Small intestine (tissue), 7 donors: ENCODE measurements around the gene APLN. TPM values are rescaled to one million over a fixed set of nuclear protein-coding genes. Genes with fewer than 3 reads are reported as not detected.

Source experiments
- DNase-seq, 2 donors: peaks; one replicate each; pipeline versions ENCODE4 v3.0.0 to v3.0.0-alpha.2; 2013
- FAIRE-seq: peaks from 2 replicates; lab custom pipeline; 2012; peaks lifted over from hg19 to GRCh38; lab: Jason Lieb, UNC
- H3K27ac ChIP-seq, 3 donors: one replicate each; pipeline ENCODE4 v1.5.1; 2013; ENCODE audit warnings: low read length in 2 of 3, mild to moderate bottlenecking in 2 of 3, control low read depth in 1 of 3, inconsistent platforms in 1 of 3, low read depth in 1 of 3, moderate library complexity in 1 of 3
- H3K27me3 ChIP-seq, 3 donors: one replicate each; pipeline ENCODE4 v1.6.1; 2013; ENCODE audit warnings: low read length in 3 of 3, inconsistent platforms in 1 of 3; ENCODE audit not compliant: control insufficient read depth in 3 of 3, insufficient read depth in 3 of 3
- H3K36me3 ChIP-seq, 3 donors: one replicate each; pipeline ENCODE4 v1.6.1; 2013; ENCODE audit warnings: low read length in 3 of 3, inconsistent platforms in 1 of 3, low read depth in 1 of 3, mild to moderate bottlenecking in 1 of 3, moderate library complexity in 1 of 3; ENCODE audit not compliant: control insufficient read depth in 3 of 3, insufficient read depth in 2 of 3
- H3K4me1 ChIP-seq, 3 donors: one replicate each; pipeline ENCODE4 v1.6.1; 2013; ENCODE audit warnings: low read length in 2 of 3, inconsistent platforms in 1 of 3, low read depth in 1 of 3, mild to moderate bottlenecking in 1 of 3, moderate library complexity in 1 of 3; ENCODE audit not compliant: control insufficient read depth in 3 of 3, insufficient read depth in 2 of 3
- H3K4me3 ChIP-seq, 3 donors: one replicate each; pipeline ENCODE4 v1.5.1; 2013; ENCODE audit warnings: low read length in 3 of 3, control low read depth in 1 of 3, inconsistent platforms in 1 of 3, low read depth in 1 of 3, mild to moderate bottlenecking in 1 of 3, moderate library complexity in 1 of 3
- H3K9me3 ChIP-seq, 2 donors: one replicate each; pipeline ENCODE4 v1.6.1; 2013; ENCODE audit warnings: low read depth in 1 of 2, low read length in 1 of 2; ENCODE audit not compliant: control insufficient read depth in 2 of 2, insufficient read depth in 1 of 2
- WGBS, 3 donors: extraction: QIAGEN DNeasy Blood & Tissue Kit; methylation state at CpG; one replicate each; pipeline ENCODE4 v1.1.7; 2013; 5-methylcytosine and 5-hydroxymethylcytosine counted together
- polyA plus RNA-seq, 4 donors: library from polyadenylated mRNA; stranded (reverse) in 3 of 4; unstranded in 1 of 4; fragments of 200-250 nt in 3 of 4; fragments of 120-200 nt in 1 of 4; gene quantifications; one replicate each; pipeline versions ENCODE4 v1.2.1 to v1.2.3, GENCODE V29; 2013
- donor health status: healthy with polysubstance abuse.
- donor health status: control.
- donor health status: control.
- donor health status: Bipolar disorder and iron deficiency.
- donor health status: healthy.

APLN gene
- polyA plus RNA-seq, 4 donors: 0.27 to 1.5 (median 1.2) TPM; not detected in 1

GRCh38 chrX:129609395-129609794 lies 45.4 kb downstream of the APLN start:
- Histone ChIP-seq H3K9me3 (no peaks in the 10 kb centered on the region), H3K4me1 (peaks cover 0 to 18% (median 0%) of the 10 kb centered on the region in 3 donors), H3K36me3 (no peaks in the 10 kb centered on the region), H3K27ac (peak overlapping the region in 1 of 3 donors; percentile 59), H3K4me3 (no peak overlapping the region), H3K27me3 (no peaks in the 10 kb centered on the region)
- FAIRE-seq: no peak
- WGBS, 3 donors: 76 to 92% (median 88%) methylated on average over 1 of the region's 1 CpG
- DNase-seq: peak in 1 of 2 donors; percentile 44

- no peaks in the 10 kb centered on the region for H3K27me3 ChIP-seq
- no peak overlapping the region for H3K4me3 ChIP-seq
- peak overlapping the region in 1 of 3 donors; percentile 59 for H3K27ac ChIP-seq
- no peaks in the 10 kb centered on the region for H3K36me3 ChIP-seq
- H3K4me1 ChIP-seq: peaks cover 0 to 21% (median 0%) of the 10 kb centered on the region in 3 donors
- DNase-seq: peak; percentile 17 to 36
- WGBS, 3 donors: 45 to 76% (median 65%) methylated on average over 3 of the region's 3 CpGs
- no peak for FAIRE-seq
- no peaks in the 10 kb centered on the region for H3K9me3 ChIP-seq
Measured at GRCh38 chrX:129608496-129608895, 46.3 kb downstream of the APLN start.

GRCh38 chrX:129606918-129607317 lies 47.8 kb downstream of the APLN start:
- Histone ChIP-seq H3K4me3 (no peak overlapping the region), H3K27ac (no peak overlapping the region), H3K9me3 (no peaks in the 10 kb centered on the region), H3K36me3 (no peaks in the 10 kb centered on the region), H3K4me1 (peaks cover 0 to 21% (median 0%) of the 10 kb centered on the region in 3 donors), H3K27me3 (no peaks in the 10 kb centered on the region)
- peak; percentile 19 for FAIRE-seq
- WGBS, 3 donors: 0 to 9% (median 4%) methylated on average over 5 of the region's 5 CpGs
- DNase-seq: peak; percentile 64 to 69

- WGBS, 3 donors: 33 to 39% (median 37%) methylated on average over 11 of the region's 11 CpGs
- H3K4me3 ChIP-seq: no peak overlapping the region
- DNase-seq (peak; percentile 19 to 25), FAIRE-seq (no peak)
- no peaks in the 10 kb centered on the region for H3K27me3 ChIP-seq
- H3K4me1 ChIP-seq: peaks cover 0 to 7% (median 0%) of the 10 kb centered on the region in 3 donors
- H3K27ac ChIP-seq: no peak overlapping the region
- peaks cover 0 to 9% (median 0%) of the 10 kb centered on the region in 3 donors for H3K36me3 ChIP-seq
- H3K9me3 ChIP-seq: no peaks in the 10 kb centered on the region
Measured at GRCh38 chrX:129600981-129601424, 53.8 kb downstream of the APLN start.

GRCh38 chrX:129599996-129600395 lies 54.8 kb downstream of the APLN start:
- WGBS, 3 donors: 66 to 88% (median 87%) methylated on average over 5 of the region's 5 CpGs
- Histone ChIP-seq H3K4me1 (peaks cover 0 to 7% (median 0%) of the 10 kb centered on the region in 3 donors), H3K36me3 (peaks cover 0 to 18% (median 0%) of the 10 kb centered on the region in 3 donors), H3K27ac (no peak overlapping the region), H3K27me3 (no peaks in the 10 kb centered on the region), H3K4me3 (no peak overlapping the region), H3K9me3 (no peaks in the 10 kb centered on the region)
- DNase-seq: no peak
- no peak for FAIRE-seq

- no peak overlapping the region for H3K27ac ChIP-seq
- FAIRE-seq (no peak), DNase-seq (no peak)
- H3K4me1 ChIP-seq: peaks cover 0 to 4% (median 0%) of the 10 kb centered on the region in 3 donors
- no peak overlapping the region for H3K4me3 ChIP-seq
- WGBS, 3 donors: 67 to 85% (median 75%) methylated on average over 5 of the region's 5 CpGs
- H3K27me3 ChIP-seq: no peaks in the 10 kb centered on the region
- no peaks in the 10 kb centered on the region for H3K9me3 ChIP-seq
- H3K36me3 ChIP-seq: peaks cover 0 to 21% (median 0%) of the 10 kb centered on the region in 3 donors
Measured at GRCh38 chrX:129599499-129599898, 55.3 kb downstream of the APLN start.

- Histone ChIP-seq H3K36me3 (peaks cover 0 to 27% (median 0%) of the 10 kb centered on the region in 3 donors), H3K4me1 (no peaks in the 10 kb centered on the region), H3K9me3 (no peaks in the 10 kb centered on the region), H3K4me3 (no peak overlapping the region), H3K27ac (no peak overlapping the region), H3K27me3 (no peaks in the 10 kb centered on the region)
- DNase-seq (no peak), FAIRE-seq (no peak)
- WGBS, 3 donors: 69 to 79% (median 73%) methylated on average over 5 of the region's 5 CpGs
Measured at GRCh38 chrX:129597905-129598304, 56.9 kb downstream of the APLN start.

- no peak for FAIRE-seq
- Histone ChIP-seq H3K9me3 (no peaks in the 10 kb centered on the region), H3K36me3 (peaks cover 0 to 29% (median 0%) of the 10 kb centered on the region in 3 donors), H3K4me3 (no peak overlapping the region), H3K27ac (no peak overlapping the region), H3K4me1 (no peaks in the 10 kb centered on the region), H3K27me3 (no peaks in the 10 kb centered on the region)
- DNase-seq: no peak
- 67 to 93% (median 82%) methylated on average over 4 to 5 of the region's 5 CpGs for WGBS, 3 donors
Measured at GRCh38 chrX:129596077-129596476, 58.7 kb downstream of the APLN start.
